Tibial nerve (tissue), 4 donors: Measurements from ENCODE around the gene DIP2A. TPM values are rescaled to one million over a fixed set of nuclear protein-coding genes. Genes with fewer than 3 reads are reported as not detected.

Source experiments
- DNase-seq, 2 donors: peaks; one replicate each; pipeline ENCODE4 v3.0.0-alpha.2; 2019; ENCODE audit warnings: low spot score in 2 of 2
- H3K27ac ChIP-seq, 4 donors: fragments of 200-600 bp; sonication (generic) in 3 of 4; one replicate each; pipeline ENCODE4 v1.5.1; 2017 to 2019; ENCODE audit warnings: mild to moderate bottlenecking in 1 of 4
- H3K27me3 ChIP-seq, 2 donors: fragments of 200-600 bp; sonication (generic) in 1 of 2; one replicate each; pipeline versions ENCODE4 v1.5.1 to v1.6.0; 2017 to 2019
- H3K36me3 ChIP-seq, 3 donors: fragments of 200-600 bp; sonication (generic); one replicate each; pipeline ENCODE4 v1.5.1; 2018 to 2019
- H3K4me1 ChIP-seq, 4 donors: fragments of 200-600 bp; sonication (generic) in 3 of 4; one replicate each; pipeline ENCODE4 v1.5.1; 2017 to 2019
- H3K4me3 ChIP-seq, 4 donors: fragments of 200-600 bp; sonication (generic) in 3 of 4; one replicate each; pipeline ENCODE4 v1.5.1; 2017 to 2019; ENCODE audit warnings: mild to moderate bottlenecking in 1 of 4, moderate library complexity in 1 of 4
- H3K9me3 ChIP-seq, 4 donors: fragments of 200-600 bp; sonication (generic) in 3 of 4; one replicate each; pipeline ENCODE4 v1.5.1; 2017 to 2019
- CTCF ChIP-seq, 5 experiments: fragments of 200-600 bp in 3 of 5; fragments of 450-650 bp in 2 of 5; sonication (generic) in 3 of 5; IDR thresholded peaks; one replicate each; pipeline ENCODE4 v1.5.1; 2016 to 2019; ENCODE audit warnings: antibody characterized with exemption in 5 of 5, mild to moderate bottlenecking in 3 of 5, moderate library complexity in 2 of 5
- EP300 ChIP-seq, 2 donors: sonication (generic); formaldehyde crosslinking; IDR thresholded peaks; one replicate each; pipeline ENCODE4 v1.6.1; 2017; ENCODE audit warnings: antibody characterized with exemption in 2 of 2, mild to moderate bottlenecking in 1 of 2
- POLR2A ChIP-seq, 2 donors: fragments of 450-650 bp; IDR thresholded peaks; one replicate each; pipeline ENCODE4 v1.6.1; 2017; ENCODE audit warnings: antibody characterized with exemption in 2 of 2, mild to moderate bottlenecking in 2 of 2, moderate library complexity in 2 of 2
- WGBS, 2 donors: methylation state at CpG; one replicate each; pipeline ENCODE4 v1.1.5; 2018; 5-methylcytosine and 5-hydroxymethylcytosine counted together
- total RNA-seq, 4 donors: library from RNA; depleted of rRNA; stranded (reverse); fragments of >200 nt; gene quantifications; one replicate each; pipeline ENCODE4 v1.1.0, GENCODE V29; 2016

DIP2A gene
- total RNA-seq, 4 donors from 2014 or later: 55.5 to 67.2 (median 59.8) TPM

- peaks cover 0 to 5% (median 0%) of the 10 kb centered on the region in 3 donors for H3K36me3 ChIP-seq
- H3K27me3 ChIP-seq: no peaks in the 10 kb centered on the region
- H3K27ac ChIP-seq: no peak overlapping the region
- H3K4me3 ChIP-seq: no peak overlapping the region
- DNase-seq: no peak
- 94% methylated on average over 7 of the region's 7 CpGs for WGBS, 2 donors
- TF ChIP-seq POLR2A (IDR thresholded peaks at IDR 0.05) (no peak), CTCF (IDR thresholded peaks at IDR 0.05) (no peak), EP300 (IDR thresholded peaks at IDR 0.05) (no peak)
- no peaks in the 10 kb centered on the region for H3K9me3 ChIP-seq
- peaks cover 0 to under 1% (median 0%) of the 10 kb centered on the region in 4 donors for H3K4me1 ChIP-seq
These were observed 19.1 kb downstream of the DIP2A start for GRCh38 chr21:46477765-46478164.

- no peaks in the 10 kb centered on the region for H3K9me3 ChIP-seq
- no peaks in the 10 kb centered on the region for H3K27me3 ChIP-seq
- H3K36me3 ChIP-seq: peaks cover 0 to 5% (median 0%) of the 10 kb centered on the region in 3 donors
- whole genome bisulfite sequencing, 2 donors: 59 to 60% methylated on average over 2 of the region's 2 CpGs
- DNase-seq: no peak
- no peak overlapping the region for H3K4me3 ChIP-seq
- peaks cover 0 to 6% (median 0%) of the 10 kb centered on the region in 4 donors for H3K4me1 ChIP-seq
- TF ChIP-seq POLR2A (IDR thresholded peaks at IDR 0.05): no peak
- TF ChIP-seq EP300 (IDR thresholded peaks at IDR 0.05): no peak
- no peak for TF ChIP-seq CTCF (IDR thresholded peaks at IDR 0.05)
- no peak overlapping the region for H3K27ac ChIP-seq
These were observed 20.2 kb downstream of the DIP2A start for GRCh38 chr21:46478910-46479309.

GRCh38 chr21:46480466-46480865 lies 21.8 kb downstream of the DIP2A start:
- Histone ChIP-seq H3K36me3 (peaks cover 0 to 5% (median 0%) of the 10 kb centered on the region in 3 donors), H3K27me3 (no peaks in the 10 kb centered on the region), H3K27ac (no peak overlapping the region), H3K4me3 (no peak overlapping the region), H3K4me1 (peaks cover 0 to 6% (median 0%) of the 10 kb centered on the region in 4 donors), H3K9me3 (no peaks in the 10 kb centered on the region)
- DNase-seq: no peak
- no peak for TF ChIP-seq POLR2A (IDR thresholded peaks at IDR 0.05)
- no peak for TF ChIP-seq CTCF (IDR thresholded peaks at IDR 0.05)
- no peak for TF ChIP-seq EP300 (IDR thresholded peaks at IDR 0.05)
- WGBS, 2 donors: 90 to 92% methylated on average over 5 of the region's 5 CpGs

GRCh38 chr21:46482225-46482845 lies 23.6 kb downstream of the DIP2A start:
- Histone ChIP-seq H3K27ac (no peak overlapping the region), H3K27me3 (no peaks in the 10 kb centered on the region), H3K9me3 (no peaks in the 10 kb centered on the region), H3K4me1 (peaks cover 0 to 6% (median 0%) of the 10 kb centered on the region in 4 donors), H3K36me3 (peaks cover 0 to 19% (median 0%) of the 10 kb centered on the region in 3 donors), H3K4me3 (no peak overlapping the region)
- TF ChIP-seq EP300 (IDR thresholded peaks at IDR 0.05): no peak
- TF ChIP-seq CTCF (IDR thresholded peaks at IDR 0.05): no peak
- TF ChIP-seq POLR2A (IDR thresholded peaks at IDR 0.05): no peak
- WGBS, 2 donors: 86 to 91% methylated on average over 6 of the region's 6 CpGs
- DNase-seq: no peak

- Histone ChIP-seq H3K27ac (no peak overlapping the region), H3K4me3 (no peak overlapping the region), H3K4me1 (peaks cover 0 to 6% (median 0%) of the 10 kb centered on the region in 4 donors), H3K9me3 (no peaks in the 10 kb centered on the region), H3K36me3 (peaks cover 0 to 20% (median 0%) of the 10 kb centered on the region in 3 donors), H3K27me3 (no peaks in the 10 kb centered on the region)
- WGBS, 2 donors: 79 to 88% methylated on average over 2 of the region's 2 CpGs
- DNase-seq: no peak
- TF ChIP-seq EP300 (IDR thresholded peaks at IDR 0.05) (no peak), POLR2A (IDR thresholded peaks at IDR 0.05) (no peak), CTCF (IDR thresholded peaks at IDR 0.05) (no peak)
These were observed 24.1 kb downstream of the DIP2A start for GRCh38 chr21:46482846-46483231.
